ENCODE measurements around the gene TNIK. TPM values are rescaled to one million over a fixed set of nuclear protein-coding genes. Genes with fewer than 3 reads are reported as not detected.

TNIK gene
- total and polyA plus RNA-seq, 2 of the 13 experiments (the other 11 are each of a cell fraction or from before 2014, with no cell fraction given) = 0.15 to 0.22 TPM

- TF ChIP-seq MTERF4 (CRISPR knock-in tag; IDR thresholded peaks at IDR 0.05) (no peak), MIER3 (CRISPR knock-in tag; IDR thresholded peaks at IDR 0.05; ENCODE audit: borderline replicate concordance) (peak; percentile 78; the same call in 1 of the 2 replicates), ZNF225 (CRISPR knock-in tag; IDR thresholded peaks at IDR 0.05) (no peak), RORA (CRISPR knock-in tag; IDR thresholded peaks at IDR 0.05) (peak; percentile 43; the same call in 1 of the 2 replicates), GPN1 (CRISPR knock-in tag; IDR thresholded peaks at IDR 0.05; ENCODE audit: borderline replicate concordance) (no peak), ZNF530 (CRISPR knock-in tag; IDR thresholded peaks at IDR 0.05; ENCODE audit: low read depth) (no peak), FOXC1 (CRISPR knock-in tag; IDR thresholded peaks at IDR 0.05; ENCODE audit: borderline replicate concordance) (no peak), TFE3 (CRISPR knock-in tag; IDR thresholded peaks at IDR 0.05) (peak; percentile 75), AFF4 (CRISPR knock-in tag; IDR thresholded peaks at IDR 0.05) (no peak), ZNF460 (CRISPR knock-in tag; IDR thresholded peaks at IDR 0.05; ENCODE audit: borderline replicate concordance) (no peak), SKI (IDR thresholded peaks at IDR 0.05; ENCODE audit: partially characterized antibody) (peak; percentile 85), ZNF33A (CRISPR knock-in tag; IDR thresholded peaks at IDR 0.05; ENCODE audit: borderline replicate concordance) (no peak), SP1 (IDR thresholded peaks at IDR 0.05) (no peak), SP1 (CRISPR knock-in tag; IDR thresholded peaks at IDR 0.05) (no peak), ESRRA (CRISPR knock-in tag; IDR thresholded peaks at IDR 0.05; ENCODE audit: low read depth) (0 out of 2 replicates have a peak, but pooled peaks have one; percentile 31), HDAC1 (CRISPR knock-in tag; IDR thresholded peaks at IDR 0.05) (peak; percentile 73), ZBTB4 (CRISPR knock-in tag; IDR thresholded peaks at IDR 0.05; ENCODE audit: borderline replicate concordance) (no peak), ZNF850 (CRISPR knock-in tag; conservative IDR thresholded peaks at IDR 0.05) (no peak), FOXA1 (IDR thresholded peaks at IDR 0.05) (peak; percentile 85), FOXA1 (CRISPR knock-in tag; IDR thresholded peaks at IDR 0.05) (peak; percentile 97), RFX5 (IDR thresholded peaks at IDR 0.05; ENCODE audit: low read depth, low read length) (no peak)
Measured at GRCh38 chr3:171013822-171014748, 446.1 kb downstream of the TNIK start (continued).

Measured in HepG2 (cell line).